HL-60 (cell line): ENCODE measurements around the gene DNAJC1.

ENCODE experiments used
- DNase-seq, 2 experiments: peaks; one replicate each; pipeline ENCODE4 v3.0.0-alpha.2; 2010 to 2020; ENCODE audit warnings: low read depth in 1 of 2, low spot score in 1 of 2
- H3K27ac ChIP-seq: fragments of 250-450 bp; sonication (Bioruptor Pico); replicated peaks from 2 replicates; pipeline ENCODE4 v1.5.1; 2020; ENCODE audit warnings: mild to moderate bottlenecking, moderate library complexity
- H3K27me3 ChIP-seq: fragments of 250-450 bp; sonication (Bioruptor Pico); 2 replicates; pipeline ENCODE4 v1.5.1; 2021; ENCODE audit warnings: mild to moderate bottlenecking, moderate library complexity; ENCODE audit not compliant: insufficient read depth, poor library complexity, severe bottlenecking
- H3K4me3 ChIP-seq: replicated peaks from 2 replicates; pipeline ENCODE4 v1.5.1; 2011; ENCODE audit warnings: mild to moderate bottlenecking, control low read depth, low read length; ENCODE audit not compliant: insufficient read depth
- GABPA ChIP-seq: IDR thresholded peaks from 2 replicates; pipeline ENCODE4 v1.6.1; 2012; ENCODE audit warnings: low read depth
- POLR2AphosphoS5 ChIP-seq: IDR thresholded peaks from 2 replicates; pipeline ENCODE4 v1.6.1; 2012; ENCODE audit warnings: low read depth
- SPI1 ChIP-seq: IDR thresholded peaks from 2 replicates; pipeline ENCODE4 v1.6.1; 2012; ENCODE audit warnings: low read depth, mild to moderate bottlenecking, borderline replicate concordance
- TF ChIP-seq, protein P1 (sequence below): IDR thresholded peaks from one replicate; pipeline ENCODE4 v1.5.1; 2011; ENCODE audit warnings: low read length, control low read depth, inconsistent platforms; ENCODE audit not compliant: insufficient read depth
- TF ChIP-seq, protein P2 (sequence below): IDR thresholded peaks from 2 replicates; pipeline ENCODE4 v1.6.1; 2012; ENCODE audit warnings: low read depth; ENCODE audit not compliant: insufficient replicate concordance

DNAJC1 gene

DNA sequence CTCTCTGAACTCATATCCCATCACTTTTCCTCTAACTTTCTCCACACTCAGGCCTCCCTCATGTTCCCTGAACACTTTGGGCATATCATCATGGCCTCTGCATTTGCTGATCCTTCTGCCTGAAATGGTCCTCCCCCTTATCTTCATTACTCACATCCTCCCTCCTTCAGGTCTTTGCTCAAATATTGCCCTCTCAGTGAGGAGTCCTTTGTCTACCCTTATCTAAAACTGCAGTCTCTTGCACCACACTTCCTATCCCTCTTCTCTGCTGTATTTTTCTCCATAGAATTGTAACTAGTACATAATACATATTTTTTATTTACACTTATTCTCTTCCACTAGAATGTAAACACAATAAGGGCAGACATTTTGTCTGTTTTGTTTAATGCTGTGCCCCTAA lies 41.7 kb downstream of the DNAJC1 start:
- no peak for DNase-seq
- no peak overlapping the region for H3K27ac ChIP-seq
- H3K4me3 ChIP-seq: no peak overlapping the region
- H3K27me3 ChIP-seq: no peaks in the 10 kb centered on the region
- TF ChIP-seq, protein P1, sequence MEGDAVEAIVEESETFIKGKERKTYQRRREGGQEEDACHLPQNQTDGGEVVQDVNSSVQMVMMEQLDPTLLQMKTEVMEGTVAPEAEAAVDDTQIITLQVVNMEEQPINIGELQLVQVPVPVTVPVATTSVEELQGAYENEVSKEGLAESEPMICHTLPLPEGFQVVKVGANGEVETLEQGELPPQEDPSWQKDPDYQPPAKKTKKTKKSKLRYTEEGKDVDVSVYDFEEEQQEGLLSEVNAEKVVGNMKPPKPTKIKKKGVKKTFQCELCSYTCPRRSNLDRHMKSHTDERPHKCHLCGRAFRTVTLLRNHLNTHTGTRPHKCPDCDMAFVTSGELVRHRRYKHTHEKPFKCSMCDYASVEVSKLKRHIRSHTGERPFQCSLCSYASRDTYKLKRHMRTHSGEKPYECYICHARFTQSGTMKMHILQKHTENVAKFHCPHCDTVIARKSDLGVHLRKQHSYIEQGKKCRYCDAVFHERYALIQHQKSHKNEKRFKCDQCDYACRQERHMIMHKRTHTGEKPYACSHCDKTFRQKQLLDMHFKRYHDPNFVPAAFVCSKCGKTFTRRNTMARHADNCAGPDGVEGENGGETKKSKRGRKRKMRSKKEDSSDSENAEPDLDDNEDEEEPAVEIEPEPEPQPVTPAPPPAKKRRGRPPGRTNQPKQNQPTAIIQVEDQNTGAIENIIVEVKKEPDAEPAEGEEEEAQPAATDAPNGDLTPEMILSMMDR: no peak
- TF ChIP-seq POLR2AphosphoS5: no peak
- no peak for TF ChIP-seq GABPA

- no peak overlapping the region for H3K27ac ChIP-seq
- no peak overlapping the region for H3K4me3 ChIP-seq
- no peak for DNase-seq
- H3K27me3 ChIP-seq: no peaks in the 10 kb centered on the region
- no peak for TF ChIP-seq POLR2AphosphoS5
- TF ChIP-seq, protein P1: no peak
- no peak for TF ChIP-seq SPI1
Observed at GRCh38 chr10:21959998-21960397, 43.5 kb downstream of the DNAJC1 start.

- Histone ChIP-seq H3K27ac (no peak overlapping the region), H3K4me3 (no peak overlapping the region), H3K27me3 (no peaks in the 10 kb centered on the region)
- no peak for DNase-seq
- TF ChIP-seq, protein P2, sequence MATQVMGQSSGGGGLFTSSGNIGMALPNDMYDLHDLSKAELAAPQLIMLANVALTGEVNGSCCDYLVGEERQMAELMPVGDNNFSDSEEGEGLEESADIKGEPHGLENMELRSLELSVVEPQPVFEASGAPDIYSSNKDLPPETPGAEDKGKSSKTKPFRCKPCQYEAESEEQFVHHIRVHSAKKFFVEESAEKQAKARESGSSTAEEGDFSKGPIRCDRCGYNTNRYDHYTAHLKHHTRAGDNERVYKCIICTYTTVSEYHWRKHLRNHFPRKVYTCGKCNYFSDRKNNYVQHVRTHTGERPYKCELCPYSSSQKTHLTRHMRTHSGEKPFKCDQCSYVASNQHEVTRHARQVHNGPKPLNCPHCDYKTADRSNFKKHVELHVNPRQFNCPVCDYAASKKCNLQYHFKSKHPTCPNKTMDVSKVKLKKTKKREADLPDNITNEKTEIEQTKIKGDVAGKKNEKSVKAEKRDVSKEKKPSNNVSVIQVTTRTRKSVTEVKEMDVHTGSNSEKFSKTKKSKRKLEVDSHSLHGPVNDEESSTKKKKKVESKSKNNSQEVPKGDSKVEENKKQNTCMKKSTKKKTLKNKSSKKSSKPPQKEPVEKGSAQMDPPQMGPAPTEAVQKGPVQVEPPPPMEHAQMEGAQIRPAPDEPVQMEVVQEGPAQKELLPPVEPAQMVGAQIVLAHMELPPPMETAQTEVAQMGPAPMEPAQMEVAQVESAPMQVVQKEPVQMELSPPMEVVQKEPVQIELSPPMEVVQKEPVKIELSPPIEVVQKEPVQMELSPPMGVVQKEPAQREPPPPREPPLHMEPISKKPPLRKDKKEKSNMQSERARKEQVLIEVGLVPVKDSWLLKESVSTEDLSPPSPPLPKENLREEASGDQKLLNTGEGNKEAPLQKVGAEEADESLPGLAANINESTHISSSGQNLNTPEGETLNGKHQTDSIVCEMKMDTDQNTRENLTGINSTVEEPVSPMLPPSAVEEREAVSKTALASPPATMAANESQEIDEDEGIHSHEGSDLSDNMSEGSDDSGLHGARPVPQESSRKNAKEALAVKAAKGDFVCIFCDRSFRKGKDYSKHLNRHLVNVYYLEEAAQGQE: no peak
- TF ChIP-seq POLR2AphosphoS5: no peak
- TF ChIP-seq, protein P1: no peak
- no peak for TF ChIP-seq GABPA
- no peak for TF ChIP-seq SPI1
Observed at GRCh38 chr10:21954690-21955089, 48.8 kb downstream of the DNAJC1 start.

GRCh38 chr10:21954132-21954531 lies 49.4 kb downstream of the DNAJC1 start:
- DNase-seq: no peak

More at GRCh38 chr10:21954132-21954531, 49.4 kb downstream of the DNAJC1 start:
- no peak overlapping the region for H3K4me3 ChIP-seq
- no peak overlapping the region for H3K27ac ChIP-seq
- no peaks in the 10 kb centered on the region for H3K27me3 ChIP-seq
- no peak for TF ChIP-seq POLR2AphosphoS5
- TF ChIP-seq GABPA: no peak
- TF ChIP-seq SPI1: no peak
- TF ChIP-seq, protein P2: no peak
- TF ChIP-seq, protein P1: no peak
